ENCODE measurements around the gene INSC.

INSC gene

DNA sequence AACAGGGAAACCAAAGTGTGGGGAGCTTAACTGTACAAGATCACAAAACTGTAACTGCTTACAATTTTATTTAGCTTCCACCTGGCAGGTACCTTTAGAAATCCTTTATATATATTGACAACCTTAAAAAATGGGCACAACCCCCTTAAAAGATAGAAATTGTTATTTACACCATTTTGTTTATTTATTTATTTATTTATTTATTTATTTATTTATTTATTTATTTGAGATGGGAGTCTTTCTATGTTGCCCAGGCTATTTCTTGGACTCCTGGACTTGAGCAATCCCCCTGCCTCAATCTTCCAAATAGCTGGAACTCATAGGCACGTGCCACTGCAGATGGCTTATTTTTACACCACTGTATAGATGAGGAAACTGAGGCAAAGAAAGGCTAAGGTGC, 74.5 kb downstream of the INSC start:
- TF ChIP-seq TCF12 (IDR thresholded peaks at IDR 0.05; ENCODE audit: low read depth) (no peak), YY1 (IDR thresholded peaks at IDR 0.05; ENCODE audit: low read depth) (no peak), ZBTB7A (IDR thresholded peaks at IDR 0.05; ENCODE audit: low read depth) (no peak), TAF1 (IDR thresholded peaks at IDR 0.05; ENCODE audit: low read depth) (no peak), CEBPB (IDR thresholded peaks at IDR 0.05) (no peak), EGR1 (IDR thresholded peaks at IDR 0.05) (no peak), NFIC (IDR thresholded peaks at IDR 0.05) (no peak), CREB1 (IDR thresholded peaks at IDR 0.05; ENCODE audit: low read depth) (no peak), EP300 (IDR thresholded peaks at IDR 0.05; ENCODE audit: borderline replicate concordance) (no peak), FOXM1 (IDR thresholded peaks at IDR 0.05; ENCODE audit: borderline replicate concordance, low read depth) (no peak), TEAD4 (IDR thresholded peaks at IDR 0.05) (no peak), RAD21 (IDR thresholded peaks at IDR 0.05; ENCODE audit: low read depth) (no peak)
- TF ChIP-seq, protein P1, sequence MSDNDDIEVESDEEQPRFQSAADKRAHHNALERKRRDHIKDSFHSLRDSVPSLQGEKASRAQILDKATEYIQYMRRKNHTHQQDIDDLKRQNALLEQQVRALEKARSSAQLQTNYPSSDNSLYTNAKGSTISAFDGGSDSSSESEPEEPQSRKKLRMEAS (IDR thresholded peaks at IDR 0.05): no peak
- TF ChIP-seq, protein P2, sequence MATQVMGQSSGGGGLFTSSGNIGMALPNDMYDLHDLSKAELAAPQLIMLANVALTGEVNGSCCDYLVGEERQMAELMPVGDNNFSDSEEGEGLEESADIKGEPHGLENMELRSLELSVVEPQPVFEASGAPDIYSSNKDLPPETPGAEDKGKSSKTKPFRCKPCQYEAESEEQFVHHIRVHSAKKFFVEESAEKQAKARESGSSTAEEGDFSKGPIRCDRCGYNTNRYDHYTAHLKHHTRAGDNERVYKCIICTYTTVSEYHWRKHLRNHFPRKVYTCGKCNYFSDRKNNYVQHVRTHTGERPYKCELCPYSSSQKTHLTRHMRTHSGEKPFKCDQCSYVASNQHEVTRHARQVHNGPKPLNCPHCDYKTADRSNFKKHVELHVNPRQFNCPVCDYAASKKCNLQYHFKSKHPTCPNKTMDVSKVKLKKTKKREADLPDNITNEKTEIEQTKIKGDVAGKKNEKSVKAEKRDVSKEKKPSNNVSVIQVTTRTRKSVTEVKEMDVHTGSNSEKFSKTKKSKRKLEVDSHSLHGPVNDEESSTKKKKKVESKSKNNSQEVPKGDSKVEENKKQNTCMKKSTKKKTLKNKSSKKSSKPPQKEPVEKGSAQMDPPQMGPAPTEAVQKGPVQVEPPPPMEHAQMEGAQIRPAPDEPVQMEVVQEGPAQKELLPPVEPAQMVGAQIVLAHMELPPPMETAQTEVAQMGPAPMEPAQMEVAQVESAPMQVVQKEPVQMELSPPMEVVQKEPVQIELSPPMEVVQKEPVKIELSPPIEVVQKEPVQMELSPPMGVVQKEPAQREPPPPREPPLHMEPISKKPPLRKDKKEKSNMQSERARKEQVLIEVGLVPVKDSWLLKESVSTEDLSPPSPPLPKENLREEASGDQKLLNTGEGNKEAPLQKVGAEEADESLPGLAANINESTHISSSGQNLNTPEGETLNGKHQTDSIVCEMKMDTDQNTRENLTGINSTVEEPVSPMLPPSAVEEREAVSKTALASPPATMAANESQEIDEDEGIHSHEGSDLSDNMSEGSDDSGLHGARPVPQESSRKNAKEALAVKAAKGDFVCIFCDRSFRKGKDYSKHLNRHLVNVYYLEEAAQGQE (IDR thresholded peaks at IDR 0.05; ENCODE audit: low read depth): no peak
- TF ChIP-seq, protein P3, sequence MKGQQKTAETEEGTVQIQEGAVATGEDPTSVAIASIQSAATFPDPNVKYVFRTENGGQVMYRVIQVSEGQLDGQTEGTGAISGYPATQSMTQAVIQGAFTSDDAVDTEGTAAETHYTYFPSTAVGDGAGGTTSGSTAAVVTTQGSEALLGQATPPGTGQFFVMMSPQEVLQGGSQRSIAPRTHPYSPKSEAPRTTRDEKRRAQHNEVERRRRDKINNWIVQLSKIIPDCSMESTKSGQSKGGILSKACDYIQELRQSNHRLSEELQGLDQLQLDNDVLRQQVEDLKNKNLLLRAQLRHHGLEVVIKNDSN (IDR thresholded peaks at IDR 0.05): no peak

DNA sequence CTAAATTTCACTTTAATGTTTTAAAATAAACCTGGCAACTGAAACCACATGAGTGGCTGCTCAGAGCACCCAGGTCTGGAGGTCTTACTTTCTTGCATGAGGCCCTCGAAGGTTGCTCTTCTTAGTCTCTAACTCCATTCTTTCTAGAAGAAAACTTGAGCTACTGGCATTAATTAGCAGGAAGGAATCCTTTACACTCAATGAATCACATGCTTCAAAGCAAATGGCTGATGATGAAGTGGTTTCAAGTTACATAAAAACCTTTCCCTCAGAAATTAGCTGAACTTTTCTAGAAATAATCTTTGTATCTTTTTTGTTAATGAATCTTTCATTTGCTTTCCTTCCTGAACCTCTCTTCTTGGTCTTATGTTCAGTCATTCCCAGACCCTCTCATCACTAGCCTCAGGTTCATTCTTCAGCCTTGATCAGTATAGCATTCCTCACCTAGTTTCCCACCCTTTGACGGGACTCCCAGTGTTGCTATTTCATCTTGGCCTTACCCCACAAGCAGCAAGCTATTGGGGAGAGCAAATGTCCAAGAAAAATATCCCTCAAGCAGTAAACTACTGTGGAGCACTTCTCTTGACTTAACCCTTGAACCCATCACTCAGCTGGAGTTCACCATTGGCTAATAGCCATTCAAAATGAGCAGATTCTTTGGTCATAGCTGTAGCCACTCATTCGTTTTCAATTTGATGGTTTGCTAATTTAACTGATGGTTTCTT, 75.1 kb downstream of the INSC start:
- TF ChIP-seq TAF1 (IDR thresholded peaks at IDR 0.05; ENCODE audit: low read depth) (no peak), TCF12 (IDR thresholded peaks at IDR 0.05; ENCODE audit: low read depth) (no peak), ZBTB7A (IDR thresholded peaks at IDR 0.05; ENCODE audit: low read depth) (no peak), CREB1 (IDR thresholded peaks at IDR 0.05; ENCODE audit: low read depth) (no peak), FOXM1 (IDR thresholded peaks at IDR 0.05; ENCODE audit: borderline replicate concordance, low read depth) (no peak), EP300 (IDR thresholded peaks at IDR 0.05; ENCODE audit: borderline replicate concordance) (no peak), TEAD4 (IDR thresholded peaks at IDR 0.05) (no peak), YY1 (IDR thresholded peaks at IDR 0.05; ENCODE audit: low read depth) (no peak), NFIC (IDR thresholded peaks at IDR 0.05) (no peak), EGR1 (IDR thresholded peaks at IDR 0.05) (no peak), CEBPB (IDR thresholded peaks at IDR 0.05) (no peak), RAD21 (IDR thresholded peaks at IDR 0.05; ENCODE audit: low read depth) (no peak)
- TF ChIP-seq, protein P2 (IDR thresholded peaks at IDR 0.05; ENCODE audit: low read depth): no peak
- TF ChIP-seq, protein P1 (IDR thresholded peaks at IDR 0.05): no peak
- TF ChIP-seq, protein P3 (IDR thresholded peaks at IDR 0.05): no peak

DNA sequence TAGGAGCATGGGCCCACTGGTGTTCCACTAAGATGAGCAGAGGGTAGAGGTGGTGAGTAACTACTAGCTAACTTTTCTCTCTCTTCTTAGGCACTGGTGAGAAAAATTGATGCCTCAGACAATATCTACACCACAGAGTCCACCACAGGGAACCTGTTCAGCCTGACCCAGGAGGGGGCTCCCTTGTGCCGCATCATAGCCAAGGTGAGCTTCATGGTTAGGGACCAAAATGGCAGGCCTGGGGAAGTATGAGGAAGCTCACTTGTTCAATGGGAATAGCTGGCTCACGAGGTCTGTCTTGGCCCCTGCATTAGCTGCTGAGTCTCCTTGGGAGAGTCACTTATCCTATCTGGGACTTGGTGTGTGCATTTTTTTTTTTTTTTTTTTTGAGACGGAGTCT, 75.9 kb downstream of the INSC start:
- no peak for TF ChIP-seq RAD21 (IDR thresholded peaks at IDR 0.05; ENCODE audit: low read depth)
- TF ChIP-seq CEBPB (IDR thresholded peaks at IDR 0.05): no peak
- TF ChIP-seq, protein P3 (IDR thresholded peaks at IDR 0.05): no peak
- TF ChIP-seq NFIC (IDR thresholded peaks at IDR 0.05): no peak
- TF ChIP-seq TAF1 (IDR thresholded peaks at IDR 0.05; ENCODE audit: low read depth): no peak
- TF ChIP-seq ZBTB7A (IDR thresholded peaks at IDR 0.05; ENCODE audit: low read depth): no peak
- TF ChIP-seq EP300 (IDR thresholded peaks at IDR 0.05; ENCODE audit: borderline replicate concordance): no peak
- no peak for TF ChIP-seq FOXM1 (IDR thresholded peaks at IDR 0.05; ENCODE audit: borderline replicate concordance, low read depth)
- TF ChIP-seq TCF12 (IDR thresholded peaks at IDR 0.05; ENCODE audit: low read depth): no peak
- no peak for TF ChIP-seq TEAD4 (IDR thresholded peaks at IDR 0.05)
- TF ChIP-seq EGR1 (IDR thresholded peaks at IDR 0.05): no peak
- no peak for TF ChIP-seq YY1 (IDR thresholded peaks at IDR 0.05; ENCODE audit: low read depth)
- TF ChIP-seq CREB1 (IDR thresholded peaks at IDR 0.05; ENCODE audit: low read depth): no peak
- TF ChIP-seq, protein P2 (IDR thresholded peaks at IDR 0.05; ENCODE audit: low read depth): no peak
- TF ChIP-seq, protein P1 (IDR thresholded peaks at IDR 0.05): no peak
